K562 (cell line): ENCODE measurements around the gene MICU1. TPM values are rescaled to one million over a fixed set of nuclear protein-coding genes. Genes with fewer than 3 reads are reported as not detected.

Experiments
- BRCA1 ChIP-seq, 2 experiments: fragments of 450-650 bp in 1 of 2; sonication (generic) in 1 of 2; formaldehyde crosslinking in 1 of 2; IDR thresholded peaks; 2 replicates each; pipeline versions ENCODE4 v1.5.0 to v1.6.1; 2017 to 2020; ENCODE audit warnings: mild to moderate bottlenecking in 1 of 2, missing genetic modification reagents in 1 of 2
- CBX3 ChIP-seq, 2 experiments: IDR thresholded peaks; 1 replicate in 1 of 2; 2 replicates in 1 of 2; pipeline ENCODE4 v1.6.1; 2012; ENCODE audit warnings: inconsistent platforms in 2 of 2, low read length in 2 of 2, borderline replicate concordance in 1 of 2, control low read depth in 1 of 2
- ELK1 ChIP-seq: sonication (generic); formaldehyde crosslinking; IDR thresholded peaks from 2 replicates; pipeline ENCODE4 v1.8.1; 2022; ENCODE audit warnings: missing genetic modification reagents
- POLR3A ChIP-seq: IDR thresholded peaks from 2 replicates; pipeline ENCODE4 v1.6.1; 2011; ENCODE audit warnings: borderline replicate concordance, mild to moderate bottlenecking, moderate library complexity; ENCODE audit not compliant: insufficient read length, insufficient read depth; ENCODE audit errors: extremely low read depth
- RREB1 ChIP-seq: fragments of 250-450 bp; sonication (Bioruptor Pico); IDR thresholded peaks from 2 replicates; pipeline ENCODE4 v1.4.0; 2020
- TSHZ1 ChIP-seq: fragments of 250-450 bp; sonication (Bioruptor Pico); IDR thresholded peaks from 2 replicates; pipeline ENCODE4 v1.4.0; 2020; ENCODE audit warnings: mild to moderate bottlenecking, moderate library complexity
- USF1 ChIP-seq: sonication (generic); formaldehyde crosslinking; IDR thresholded peaks from 2 replicates; pipeline ENCODE4 v1.9.0; 2022; ENCODE audit warnings: mild to moderate bottlenecking, missing genetic modification reagents
- ZNF184 ChIP-seq: sonication (generic); formaldehyde crosslinking; IDR thresholded peaks from 2 replicates; pipeline ENCODE4 v1.5.0; 2020; ENCODE audit warnings: missing genetic modification reagents
- ZNF239 ChIP-seq: fragments of 250-450 bp; sonication (Bioruptor Pico); IDR thresholded peaks from 2 replicates; pipeline ENCODE4 v1.4.0; 2020; ENCODE audit warnings: mild to moderate bottlenecking
- ZNF445 ChIP-seq: fragments of 250-450 bp; sonication (Bioruptor Pico); IDR thresholded peaks from 2 replicates; pipeline ENCODE4 v1.4.0; 2020; ENCODE audit warnings: low read depth, mild to moderate bottlenecking, moderate library complexity
- polyA plus RNA-seq, 8 experiments: library from polyadenylated mRNA; depleted of rRNA in 4 of 8; stranded (reverse) in 5 of 8; unstranded in 3 of 8; fragments of >200 nt; fragmentation: Nextera tagmentation in 2 of 8; fragmentation: Illumina TruSeq in 1 of 8; extraction: Ambion mirVana in 2 of 8; extraction: Trizol in 1 of 8; gene quantifications; 2 replicates each; pipeline versions ENCODE4 v1.2.1 to v1.2.3, GENCODE V29; 2011 to 2014; ENCODE audit warnings: inconsistent platforms in 1 of 8, missing spikeins in 1 of 8
- total RNA-seq, 7 experiments: library from RNA; depleted of rRNA in 6 of 7; stranded (reverse); fragments of >200 nt in 6 of 7; fragmentation: Illumina TruSeq in 2 of 7; extraction: Trizol in 2 of 7; gene quantifications; 2 replicates each; pipeline versions ENCODE4 v1.2.1 to v1.2.3, GENCODE V29; 2011 to 2021; ENCODE audit warnings: low replicate concordance in 1 of 7
- TF ChIP-seq, protein P1 (sequence below), 2 experiments: fragments of 200-800 bp in 1 of 2; sonication (Bioruptor generic) in 1 of 2; sonication (generic) in 1 of 2; formaldehyde crosslinking in 1 of 2; IDR thresholded peaks in 1 of 2; conservative IDR thresholded peaks in 1 of 2; 2 replicates each; pipeline versions ENCODE4 v1.5.0 to v1.6.1; 2016 to 2020; ENCODE audit warnings: missing compliant biosample characterization in 1 of 2, missing genetic modification characterization in 1 of 2, missing genetic modification reagents in 1 of 2

MICU1 gene
- total and polyA plus RNA-seq, 9 of the 15 experiments (the other 6 are each of a cell fraction or from before 2014, with no cell fraction given), result 29.3 to 76.8 (median 48.4) TPM

GRCh38 chr10:72319416-72320254 is 306.2 kb downstream of the MICU1 start (continued):
- peak; percentile 86; the same call in 1 of the 2 replicates for TF ChIP-seq RREB1 (CRISPR knock-in tag)
- no peak for TF ChIP-seq ZNF184 (CRISPR knock-in tag)
- no peak for TF ChIP-seq ZNF445
- no peak for TF ChIP-seq TSHZ1
- TF ChIP-seq BRCA1 (IDR thresholded peaks at IDR 0.05), result no peak
- no peak for TF ChIP-seq BRCA1 (CRISPR knock-in tag; IDR thresholded peaks at IDR 0.05)
- no peak for TF ChIP-seq ELK1 (CRISPR knock-in tag)
- TF ChIP-seq, protein P1, sequence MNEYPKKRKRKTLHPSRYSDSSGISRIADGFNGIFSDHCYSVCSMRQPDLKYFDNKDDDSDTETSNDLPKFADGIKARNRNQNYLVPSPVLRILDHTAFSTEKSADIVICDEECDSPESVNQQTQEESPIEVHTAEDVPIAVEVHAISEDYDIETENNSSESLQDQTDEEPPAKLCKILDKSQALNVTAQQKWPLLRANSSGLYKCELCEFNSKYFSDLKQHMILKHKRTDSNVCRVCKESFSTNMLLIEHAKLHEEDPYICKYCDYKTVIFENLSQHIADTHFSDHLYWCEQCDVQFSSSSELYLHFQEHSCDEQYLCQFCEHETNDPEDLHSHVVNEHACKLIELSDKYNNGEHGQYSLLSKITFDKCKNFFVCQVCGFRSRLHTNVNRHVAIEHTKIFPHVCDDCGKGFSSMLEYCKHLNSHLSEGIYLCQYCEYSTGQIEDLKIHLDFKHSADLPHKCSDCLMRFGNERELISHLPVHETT (CRISPR knock-in tag; conservative IDR thresholded peaks at IDR 0.05 in 1 of 2, IDR thresholded peaks at IDR 0.05 in 1 of 2), result no peak
- no peak for TF ChIP-seq USF1 (CRISPR knock-in tag)
- TF ChIP-seq POLR3A, result no peak
- TF ChIP-seq CBX3 (IDR thresholded peaks at IDR 0.05; ENCODE audit: borderline replicate concordance in 1 of 2, low read length in 2 of 2), result 0 out of 3 replicates have a peak, but pooled peaks of 1 of the 2 experiments have one; percentile 54
- peak; percentile 29; the same call in 1 of the 2 replicates for TF ChIP-seq ZNF239 (CRISPR knock-in tag)
